ENCODE results near the gene PRXL2C.

DNA sequence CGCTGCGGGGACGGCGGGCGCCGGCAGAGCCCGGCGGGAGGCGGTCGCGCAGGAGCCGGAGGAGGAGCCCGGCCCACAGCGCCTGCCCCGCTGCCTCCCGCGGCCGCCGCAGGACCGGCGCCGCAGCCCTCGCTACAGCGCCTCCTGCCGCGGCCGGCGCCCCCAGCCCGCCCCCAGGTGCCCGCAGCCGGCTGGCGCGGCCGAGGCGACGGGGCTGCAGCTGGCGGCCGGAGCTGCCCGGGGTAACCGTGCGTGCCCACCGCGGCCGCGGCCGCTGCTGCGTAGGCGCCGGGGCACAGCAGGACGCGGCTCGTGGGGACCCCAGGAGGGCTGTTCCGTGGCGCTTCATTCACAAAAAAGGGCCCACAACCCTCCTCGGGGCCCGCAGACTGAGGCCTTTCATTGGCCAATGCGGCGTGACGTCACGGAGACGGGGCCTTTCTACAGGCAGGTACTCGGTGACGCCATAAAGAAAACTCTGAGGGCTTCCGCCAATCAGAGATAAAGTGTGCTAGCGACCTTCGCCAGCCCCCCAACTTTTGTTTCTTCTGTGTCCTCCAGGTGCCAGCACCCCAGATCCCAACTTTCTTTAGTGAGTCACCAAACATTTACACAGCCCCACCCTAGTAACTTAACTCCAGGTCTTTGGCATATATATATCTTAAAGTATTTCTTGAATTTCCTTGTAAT is 35.5 kb downstream of the PRXL2C start, which contains the start of gene CDC14B:
- TF ChIP-seq, protein P1, sequence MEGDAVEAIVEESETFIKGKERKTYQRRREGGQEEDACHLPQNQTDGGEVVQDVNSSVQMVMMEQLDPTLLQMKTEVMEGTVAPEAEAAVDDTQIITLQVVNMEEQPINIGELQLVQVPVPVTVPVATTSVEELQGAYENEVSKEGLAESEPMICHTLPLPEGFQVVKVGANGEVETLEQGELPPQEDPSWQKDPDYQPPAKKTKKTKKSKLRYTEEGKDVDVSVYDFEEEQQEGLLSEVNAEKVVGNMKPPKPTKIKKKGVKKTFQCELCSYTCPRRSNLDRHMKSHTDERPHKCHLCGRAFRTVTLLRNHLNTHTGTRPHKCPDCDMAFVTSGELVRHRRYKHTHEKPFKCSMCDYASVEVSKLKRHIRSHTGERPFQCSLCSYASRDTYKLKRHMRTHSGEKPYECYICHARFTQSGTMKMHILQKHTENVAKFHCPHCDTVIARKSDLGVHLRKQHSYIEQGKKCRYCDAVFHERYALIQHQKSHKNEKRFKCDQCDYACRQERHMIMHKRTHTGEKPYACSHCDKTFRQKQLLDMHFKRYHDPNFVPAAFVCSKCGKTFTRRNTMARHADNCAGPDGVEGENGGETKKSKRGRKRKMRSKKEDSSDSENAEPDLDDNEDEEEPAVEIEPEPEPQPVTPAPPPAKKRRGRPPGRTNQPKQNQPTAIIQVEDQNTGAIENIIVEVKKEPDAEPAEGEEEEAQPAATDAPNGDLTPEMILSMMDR (IDR thresholded peaks at IDR 0.05) = no peak
- no peak for TF ChIP-seq POLR2A (IDR thresholded peaks at IDR 0.05)
- TF ChIP-seq POLR2AphosphoS5 (IDR thresholded peaks at IDR 0.05; ENCODE audit: insufficient read depth in 1 of 2, low read depth in 1 of 2) = no peak

All from vagina (tissue), 2 donors.